HCT116 (cell line): ENCODE results near the gene SDK2. TPM values are rescaled to one million over a fixed set of nuclear protein-coding genes. Genes with fewer than 3 reads are reported as not detected.

Source experiments
- ATAC-seq: fragments of 200-7000 bp; cut with Tn5 transposase; 2 replicates; pipeline ENCODE4 v1.9.1; 2020; ENCODE audit warnings: mild to moderate bottlenecking, moderate library complexity
- BruUV-seq: library from RNA; stranded (reverse); fragments of 400-500 nt; replicated peaks from 2 replicates; lab custom pipeline; 2021; lab: Mats Ljungman, UMichigan
- CTCF ChIA-PET: fragments of 300-600 bp; sonication (Branson Sonifier 250); formaldehyde crosslinking; loops from one replicate; lab custom pipeline; 2021; ENCODE audit warnings: antibody characterized with exemption; lab: Charles Lee
- POLR2A ChIA-PET: fragments of 300-600, 350-600 bp; sonication (Branson Sonifier 250); formaldehyde crosslinking; loops from one replicate; lab custom pipeline; 2021; ENCODE audit warnings: antibody characterized with exemption; lab: Charles Lee
- RAD21 ChIA-PET, 2 experiments: fragments of 300-600 bp; sonication (Branson Sonifier 250); formaldehyde crosslinking; loops; one replicate each; lab custom pipeline; 2023; ENCODE audit warnings: low total read pairs in 2 of 2; ENCODE audit not compliant: uncharacterized antibody in 2 of 2, unreplicated experiment in 2 of 2, low non-redundant PET in 1 of 2; lab: Charles Lee
- DNase-seq: peaks from one replicate; pipeline ENCODE4 v3.0.0-alpha.2; 2010; ENCODE audit warnings: low read depth, low spot score
- H2AFZ ChIP-seq: fragments of 200-600 bp; shearing (Covaris generic), sonication (generic); 2 replicates; pipeline ENCODE4 v1.6.1; 2017; ENCODE audit warnings: low read depth, mixed run types, mixed read lengths, antibody characterized with exemption, low read length; ENCODE audit not compliant: poor library complexity, severe bottlenecking
- H3K27ac ChIP-seq: 2 replicates; pipeline ENCODE4 v1.5.1; 2012; ENCODE audit warnings: low read depth, low read length
- H3K27me3 ChIP-seq: fragments of 200-600 bp; sonication (generic); 2 replicates; pipeline ENCODE4 v1.6.1; 2016; ENCODE audit warnings: mixed run types, low read length, mixed read lengths; ENCODE audit not compliant: insufficient read depth
- H3K36me3 ChIP-seq, 2 experiments: fragments of 200-500 bp in 1 of 2; fragments of 200-600 bp in 1 of 2; sonication (Bioruptor generic) in 1 of 2; sonication (generic) in 1 of 2; 2 replicates each; pipeline versions ENCODE4 v1.5.1 to v1.6.1; 2014 to 2016; ENCODE audit warnings: low read length in 2 of 2, inconsistent platforms in 1 of 2, mixed read lengths in 1 of 2, mixed run types in 1 of 2; ENCODE audit not compliant: insufficient read depth in 2 of 2, control insufficient read depth in 1 of 2
- H3K4me1 ChIP-seq, 2 experiments: fragments of 200-600 bp in 1 of 2; sonication (generic) in 1 of 2; 2 replicates each; pipeline versions ENCODE4 v1.5.1 to v1.6.1; 2012 to 2017; ENCODE audit warnings: low read length in 2 of 2, inconsistent platforms in 1 of 2, mild to moderate bottlenecking in 1 of 2, mixed read lengths in 1 of 2, mixed run types in 1 of 2, moderate library complexity in 1 of 2; ENCODE audit not compliant: insufficient read depth in 2 of 2, control insufficient read depth in 1 of 2
- H3K4me2 ChIP-seq: fragments of 200-600 bp; sonication (generic); 2 replicates; pipeline ENCODE4 v1.6.1; 2017; ENCODE audit warnings: mixed run types, low read length, mixed read lengths
- H3K4me3 ChIP-seq, 2 experiments: fragments of 200-600 bp in 1 of 2; sonication (generic) in 1 of 2; replicated peaks in 1 of 2; 2 replicates each; pipeline ENCODE4 v1.5.1; 2011 to 2016; ENCODE audit warnings: low read length in 2 of 2, control low read depth in 1 of 2, low read depth in 1 of 2, mild to moderate bottlenecking in 1 of 2, mixed read lengths in 1 of 2, mixed run types in 1 of 2
- H3K79me2 ChIP-seq: fragments of 200-600 bp; sonication (generic); 2 replicates; pipeline ENCODE4 v1.6.1; 2017; ENCODE audit warnings: mild to moderate bottlenecking, mixed run types, low read length, moderate library complexity, mixed read lengths; ENCODE audit not compliant: insufficient read depth
- H3K9ac ChIP-seq: fragments of 200-600 bp; sonication (generic); 2 replicates; pipeline ENCODE4 v1.6.1; 2016; ENCODE audit warnings: low read length, mixed read lengths
- H3K9me2 ChIP-seq: fragments of 200-600 bp; sonication (generic), shearing (Covaris generic); 2 replicates; pipeline ENCODE4 v1.6.1; 2017; ENCODE audit warnings: mixed run types, mild to moderate bottlenecking, moderate library complexity; ENCODE audit not compliant: insufficient read depth
- H3K9me3 ChIP-seq, 2 experiments: fragments of 200-500 bp in 1 of 2; fragments of 200-600 bp in 1 of 2; sonication (Bioruptor generic) in 1 of 2; sonication (generic) in 1 of 2; 2 replicates each; pipeline ENCODE4 v1.6.1; 2014 to 2017; ENCODE audit warnings: low read length in 2 of 2, mixed read lengths in 2 of 2, inconsistent platforms in 1 of 2, low read depth in 1 of 2, mild to moderate bottlenecking in 1 of 2, mixed run types in 1 of 2, moderate library complexity in 1 of 2; ENCODE audit not compliant: control insufficient read depth in 1 of 2, insufficient read depth in 1 of 2
- H4K20me1 ChIP-seq: fragments of 200-600 bp; sonication (generic), shearing (Covaris generic); 2 replicates; pipeline ENCODE4 v1.6.1; 2017; ENCODE audit warnings: mixed run types, mild to moderate bottlenecking, moderate library complexity; ENCODE audit not compliant: insufficient read depth
- ATF3 ChIP-seq: IDR thresholded peaks from 2 replicates; pipeline ENCODE4 v1.6.1; 2012
- CEBPB ChIP-seq: IDR thresholded peaks from 2 replicates; pipeline ENCODE4 v1.6.1; 2012; ENCODE audit warnings: low read depth
- EZH2phosphoT487 ChIP-seq: fragments of 200-600 bp; IDR thresholded peaks from 2 replicates; pipeline ENCODE4 v1.6.1; 2018; ENCODE audit warnings: antibody characterized with exemption, borderline replicate concordance
- FOSL1 ChIP-seq: IDR thresholded peaks from 2 replicates; pipeline ENCODE4 v1.6.1; 2012; ENCODE audit warnings: low read depth
- JUND ChIP-seq: IDR thresholded peaks from 2 replicates; pipeline ENCODE4 v1.6.1; 2012
- POLR2AphosphoS5 ChIP-seq: IDR thresholded peaks from 2 replicates; pipeline ENCODE4 v1.6.1; 2011; ENCODE audit warnings: mild to moderate bottlenecking, low read depth, low read length, moderate library complexity
- RAD21 ChIP-seq: IDR thresholded peaks from 2 replicates; pipeline ENCODE4 v1.6.1; 2012; ENCODE audit warnings: low read depth, mild to moderate bottlenecking
- SRF ChIP-seq: IDR thresholded peaks from 2 replicates; pipeline ENCODE4 v1.6.1; 2012; ENCODE audit warnings: low read depth
- YY1 ChIP-seq: IDR thresholded peaks from 2 replicates; pipeline ENCODE4 v1.6.1; 2011; ENCODE audit warnings: low read length, low read depth, moderate library complexity, mild to moderate bottlenecking; ENCODE audit not compliant: insufficient replicate concordance; ENCODE audit errors: extremely low read depth
- ZBTB33 ChIP-seq: IDR thresholded peaks from 2 replicates; pipeline ENCODE4 v1.6.1; 2011; ENCODE audit warnings: mild to moderate bottlenecking, low read length, moderate library complexity; ENCODE audit not compliant: insufficient replicate concordance; ENCODE audit errors: extremely low read depth
- ZFX ChIP-seq: fragments of 450-650 bp; IDR thresholded peaks from 2 replicates; pipeline ENCODE4 v1.6.1; 2017
- intact Hi-C: fragments of 100-400 bp; cut with micrococcal nuclease; formaldehyde crosslinking; loops from 2 replicates; pipeline ENCODE4 v1.10.0; 2022
- total RNA-seq: library from RNA; stranded (reverse); gene quantifications from one replicate; pipeline ENCODE4 v1.2.1, GENCODE V29; 2021; ENCODE audit not compliant: unreplicated experiment
- TF ChIP-seq, protein P1 (sequence below): IDR thresholded peaks from 2 replicates; pipeline ENCODE4 v1.6.1; 2012; ENCODE audit warnings: low read depth
- TF ChIP-seq, protein P2 (sequence below), 3 experiments: fragments of 200-600 bp in 1 of 3; sonication (generic) in 1 of 3; IDR thresholded peaks in 2 of 3; conservative IDR thresholded peaks in 1 of 3; 2 replicates each; pipeline ENCODE4 v1.5.1; 2012 to 2017; ENCODE audit warnings: low read depth in 2 of 3, low read length in 2 of 3, antibody characterized with exemption in 1 of 3, borderline replicate concordance in 1 of 3, control low read depth in 1 of 3, mild to moderate bottlenecking in 1 of 3, mixed read lengths in 1 of 3, mixed run types in 1 of 3, moderate library complexity in 1 of 3; ENCODE audit not compliant: insufficient read depth in 1 of 3

Gene SDK2
- total RNA-seq, 1 experiment from 2014 or later, result 0.10 TPM

DNA sequence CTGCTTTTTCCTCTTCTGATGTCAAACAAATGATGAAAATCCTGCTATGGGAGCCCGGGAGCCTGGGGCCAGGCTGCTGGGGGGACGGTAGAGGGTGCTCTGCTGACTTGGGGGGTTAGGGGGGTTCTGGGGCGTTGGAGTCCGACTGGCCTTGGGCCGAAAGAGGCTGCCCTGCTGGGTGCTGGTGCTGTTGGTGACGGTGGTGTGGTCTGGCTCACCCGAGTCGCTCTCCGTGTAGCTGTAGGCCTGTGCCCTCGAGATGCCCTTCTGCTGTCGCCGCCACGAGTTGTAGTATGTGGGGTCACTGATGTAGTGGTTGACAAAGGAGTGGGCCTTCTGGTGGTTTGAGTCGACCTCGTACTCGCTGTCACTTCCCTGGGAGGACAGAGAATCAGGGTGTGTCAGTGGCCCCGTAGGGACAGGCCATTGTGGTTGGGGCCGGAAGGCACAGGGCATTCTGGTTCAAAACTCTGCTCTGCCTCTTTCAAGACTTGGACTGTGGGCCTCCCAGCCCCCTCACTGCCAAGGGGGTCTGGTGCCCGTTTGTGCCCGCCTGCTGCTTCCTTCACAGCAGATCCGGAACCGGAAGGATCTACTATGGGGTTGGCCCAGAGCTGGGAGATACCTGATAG lies 305.6 kb downstream of the SDK2 start:
- ATAC-seq (no peak), DNase-seq (no peak)
- POLR2A ChIA-PET, result interaction anchor here (0.6 to 1.0 kb wide), 3 partner anchors 16 to 30 kb away, joined by 3 to 4 read pairs (median 4); no protein-coding TSS in a partner anchor
- intact Hi-C loops, result no loop called here
- H3K4me3 ChIP-seq, result no peak overlapping the region
- no peak overlapping the region for H3K27ac ChIP-seq
- no peak for TF ChIP-seq ATF3
- no peak for TF ChIP-seq ZFX
- TF ChIP-seq SRF, result no peak
- TF ChIP-seq RAD21, result no peak
- no peak for TF ChIP-seq FOSL1
- TF ChIP-seq, protein P1, sequence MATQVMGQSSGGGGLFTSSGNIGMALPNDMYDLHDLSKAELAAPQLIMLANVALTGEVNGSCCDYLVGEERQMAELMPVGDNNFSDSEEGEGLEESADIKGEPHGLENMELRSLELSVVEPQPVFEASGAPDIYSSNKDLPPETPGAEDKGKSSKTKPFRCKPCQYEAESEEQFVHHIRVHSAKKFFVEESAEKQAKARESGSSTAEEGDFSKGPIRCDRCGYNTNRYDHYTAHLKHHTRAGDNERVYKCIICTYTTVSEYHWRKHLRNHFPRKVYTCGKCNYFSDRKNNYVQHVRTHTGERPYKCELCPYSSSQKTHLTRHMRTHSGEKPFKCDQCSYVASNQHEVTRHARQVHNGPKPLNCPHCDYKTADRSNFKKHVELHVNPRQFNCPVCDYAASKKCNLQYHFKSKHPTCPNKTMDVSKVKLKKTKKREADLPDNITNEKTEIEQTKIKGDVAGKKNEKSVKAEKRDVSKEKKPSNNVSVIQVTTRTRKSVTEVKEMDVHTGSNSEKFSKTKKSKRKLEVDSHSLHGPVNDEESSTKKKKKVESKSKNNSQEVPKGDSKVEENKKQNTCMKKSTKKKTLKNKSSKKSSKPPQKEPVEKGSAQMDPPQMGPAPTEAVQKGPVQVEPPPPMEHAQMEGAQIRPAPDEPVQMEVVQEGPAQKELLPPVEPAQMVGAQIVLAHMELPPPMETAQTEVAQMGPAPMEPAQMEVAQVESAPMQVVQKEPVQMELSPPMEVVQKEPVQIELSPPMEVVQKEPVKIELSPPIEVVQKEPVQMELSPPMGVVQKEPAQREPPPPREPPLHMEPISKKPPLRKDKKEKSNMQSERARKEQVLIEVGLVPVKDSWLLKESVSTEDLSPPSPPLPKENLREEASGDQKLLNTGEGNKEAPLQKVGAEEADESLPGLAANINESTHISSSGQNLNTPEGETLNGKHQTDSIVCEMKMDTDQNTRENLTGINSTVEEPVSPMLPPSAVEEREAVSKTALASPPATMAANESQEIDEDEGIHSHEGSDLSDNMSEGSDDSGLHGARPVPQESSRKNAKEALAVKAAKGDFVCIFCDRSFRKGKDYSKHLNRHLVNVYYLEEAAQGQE, result no peak
- TF ChIP-seq YY1, result no peak
- TF ChIP-seq JUND, result no peak
- TF ChIP-seq EZH2phosphoT487, result no peak
- TF ChIP-seq ZBTB33, result no peak
- TF ChIP-seq CEBPB, result no peak
- TF ChIP-seq POLR2AphosphoS5, result no peak
- TF ChIP-seq, protein P2, sequence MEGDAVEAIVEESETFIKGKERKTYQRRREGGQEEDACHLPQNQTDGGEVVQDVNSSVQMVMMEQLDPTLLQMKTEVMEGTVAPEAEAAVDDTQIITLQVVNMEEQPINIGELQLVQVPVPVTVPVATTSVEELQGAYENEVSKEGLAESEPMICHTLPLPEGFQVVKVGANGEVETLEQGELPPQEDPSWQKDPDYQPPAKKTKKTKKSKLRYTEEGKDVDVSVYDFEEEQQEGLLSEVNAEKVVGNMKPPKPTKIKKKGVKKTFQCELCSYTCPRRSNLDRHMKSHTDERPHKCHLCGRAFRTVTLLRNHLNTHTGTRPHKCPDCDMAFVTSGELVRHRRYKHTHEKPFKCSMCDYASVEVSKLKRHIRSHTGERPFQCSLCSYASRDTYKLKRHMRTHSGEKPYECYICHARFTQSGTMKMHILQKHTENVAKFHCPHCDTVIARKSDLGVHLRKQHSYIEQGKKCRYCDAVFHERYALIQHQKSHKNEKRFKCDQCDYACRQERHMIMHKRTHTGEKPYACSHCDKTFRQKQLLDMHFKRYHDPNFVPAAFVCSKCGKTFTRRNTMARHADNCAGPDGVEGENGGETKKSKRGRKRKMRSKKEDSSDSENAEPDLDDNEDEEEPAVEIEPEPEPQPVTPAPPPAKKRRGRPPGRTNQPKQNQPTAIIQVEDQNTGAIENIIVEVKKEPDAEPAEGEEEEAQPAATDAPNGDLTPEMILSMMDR (IDR thresholded peaks at IDR 0.05 in 2 of 3, conservative IDR thresholded peaks at IDR 0.05 in 1 of 3; ENCODE audit: borderline replicate concordance in 1 of 3, insufficient read depth in 1 of 3, low read depth in 2 of 3, low read length in 2 of 3), result no peak
- no peak overlapping the region for H2AFZ ChIP-seq
- H4K20me1 ChIP-seq, result no peaks in the 10 kb centered on the region
- no peaks in the 10 kb centered on the region for H3K79me2 ChIP-seq
- CTCF ChIA-PET, result no interaction called here
- H3K27me3 ChIP-seq, result no peaks in the 10 kb centered on the region
- no TSS peak for BruUV-seq
- no peaks in the 10 kb centered on the region for H3K9me2 ChIP-seq
- H3K9ac ChIP-seq, result no peak overlapping the region
- peaks cover 11 to 39% of the 10 kb centered on the region in 2 experiments for H3K4me1 ChIP-seq
- H3K9me3 ChIP-seq, result no peaks in the 10 kb centered on the region
- RAD21 ChIA-PET, result no interaction called here
- no peaks in the 10 kb centered on the region for H3K36me3 ChIP-seq
- H3K4me2 ChIP-seq, result no peak overlapping the region
